Measurements from ENCODE around the gene WDFY4. TPM values are rescaled to one million over a fixed set of nuclear protein-coding genes. Genes with fewer than 3 reads are reported as not detected.

The WDFY4 gene
- total RNA-seq, 1 experiment from 2014 or later: 0.22 TPM

DNA sequence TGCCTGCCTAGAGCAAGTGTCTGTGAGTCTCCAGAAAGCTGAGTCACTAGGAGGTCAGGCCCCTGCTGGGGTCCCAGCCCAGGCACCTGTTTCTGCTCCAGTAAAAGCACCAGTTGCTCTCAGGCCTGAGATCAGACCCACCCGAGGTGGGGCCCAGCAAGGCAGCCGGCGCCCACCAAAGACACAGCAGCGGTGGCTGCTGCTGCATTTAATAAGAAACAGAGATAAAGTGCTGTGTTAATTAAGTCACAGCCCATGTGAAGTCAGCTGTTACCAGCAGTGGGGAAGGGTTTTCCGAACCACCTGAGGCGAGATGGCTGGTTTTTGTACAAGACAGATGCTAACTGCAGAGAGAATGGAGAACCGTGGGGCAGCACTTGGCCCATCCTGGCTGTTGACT lies 267.0 kb downstream of the WDFY4 start:
- ChIA-PET RAD21 (ENCODE audit: low non-redundant PET in 1 of 2, low total read pairs in 2 of 2, uncharacterized antibody in 2 of 2, unreplicated experiment in 2 of 2) (no interaction called here), POLR2A (no interaction called here), CTCF (no interaction called here)
- Histone ChIP-seq H3K36me3 (ENCODE audit: control insufficient read depth in 1 of 2, insufficient read depth in 2 of 2, low read length in 2 of 2) (no peaks in the 10 kb centered on the region), H3K4me3 (replicated peaks in 1 of 2; ENCODE audit: low read depth in 1 of 2, low read length in 2 of 2) (no peak overlapping the region), H3K9me2 (ENCODE audit: insufficient read depth) (no peaks in the 10 kb centered on the region), H2AFZ (ENCODE audit: low read depth, low read length, poor library complexity, severe bottlenecking) (no peak overlapping the region), H3K27me3 (ENCODE audit: insufficient read depth, low read length) (peaks cover 27% of the 10 kb centered on the region; the same call in 1 of the 2 replicates), H3K27ac (ENCODE audit: low read depth, low read length) (no peak overlapping the region), H4K20me1 (ENCODE audit: insufficient read depth) (no peaks in the 10 kb centered on the region), H3K79me2 (ENCODE audit: insufficient read depth, low read length) (no peaks in the 10 kb centered on the region), H3K4me1 (ENCODE audit: control insufficient read depth in 1 of 2, insufficient read depth in 2 of 2, low read length in 2 of 2) (no peaks in the 10 kb centered on the region), H3K4me2 (ENCODE audit: low read length) (no peak overlapping the region), H3K9ac (ENCODE audit: low read length) (no peak overlapping the region), H3K9me3 (ENCODE audit: control insufficient read depth in 1 of 2, insufficient read depth in 1 of 2, low read depth in 1 of 2, low read length in 2 of 2) (no peaks in the 10 kb centered on the region)
- no TSS peak for BruUV-seq (replicated peaks)
- DNase-seq (ENCODE audit: low read depth, low spot score) (no peak), ATAC-seq (no peak)
- intact Hi-C loops (cut with micrococcal nuclease): no loop called here
- no peak for TF ChIP-seq EZH2 (IDR thresholded peaks at IDR 0.05)
- no peak for TF ChIP-seq EZH2phosphoT487 (IDR thresholded peaks at IDR 0.05; ENCODE audit: borderline replicate concordance)
- TF ChIP-seq YY1 (IDR thresholded peaks at IDR 0.05; ENCODE audit: extremely low read depth, insufficient replicate concordance, low read depth, low read length): no peak
- no peak for TF ChIP-seq EGR1 (IDR thresholded peaks at IDR 0.05; ENCODE audit: low read depth)
- TF ChIP-seq POLR2AphosphoS5 (IDR thresholded peaks at IDR 0.05; ENCODE audit: low read depth, low read length): no peak
- no peak for TF ChIP-seq CBX3 (IDR thresholded peaks at IDR 0.05; ENCODE audit: low read depth)
- TF ChIP-seq ZNF274 (IDR thresholded peaks at IDR 0.05; ENCODE audit: low read depth, low read length): no peak
- TF ChIP-seq, protein P1, sequence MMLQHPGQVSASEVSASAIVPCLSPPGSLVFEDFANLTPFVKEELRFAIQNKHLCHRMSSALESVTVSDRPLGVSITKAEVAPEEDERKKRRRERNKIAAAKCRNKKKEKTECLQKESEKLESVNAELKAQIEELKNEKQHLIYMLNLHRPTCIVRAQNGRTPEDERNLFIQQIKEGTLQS (IDR thresholded peaks at IDR 0.05): no peak
- TF ChIP-seq SIN3A (IDR thresholded peaks at IDR 0.05; ENCODE audit: low read depth): no peak
- TF ChIP-seq, protein P2, sequence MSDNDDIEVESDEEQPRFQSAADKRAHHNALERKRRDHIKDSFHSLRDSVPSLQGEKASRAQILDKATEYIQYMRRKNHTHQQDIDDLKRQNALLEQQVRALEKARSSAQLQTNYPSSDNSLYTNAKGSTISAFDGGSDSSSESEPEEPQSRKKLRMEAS (IDR thresholded peaks at IDR 0.05): no peak
- TF ChIP-seq SRF (IDR thresholded peaks at IDR 0.05; ENCODE audit: low read depth): no peak
- no peak for TF ChIP-seq CEBPB (IDR thresholded peaks at IDR 0.05; ENCODE audit: low read depth)
- no peak for TF ChIP-seq ELF1 (IDR thresholded peaks at IDR 0.05; ENCODE audit: borderline replicate concordance, low read depth)
- TF ChIP-seq CTCF (IDR thresholded peaks at IDR 0.05 in 2 of 3, conservative IDR thresholded peaks at IDR 0.05 in 1 of 3; ENCODE audit: borderline replicate concordance in 1 of 3, insufficient read depth in 1 of 3, low read depth in 2 of 3, low read length in 2 of 3): no peak
- no peak for TF ChIP-seq JUND (IDR thresholded peaks at IDR 0.05)
